Fibroblast of mammary gland (primary cell): ENCODE data around the gene ATP5F1D.

Experiments used
- DNase-seq: peaks from one replicate; pipeline ENCODE4 v3.0.0-alpha.2; 2010; ENCODE audit warnings: low read depth
- H3K4me3 ChIP-seq: 2 replicates; pipeline ENCODE4 v1.5.1; 2011; ENCODE audit warnings: low read depth, mild to moderate bottlenecking, low read length, moderate library complexity; ENCODE audit not compliant: control insufficient read depth
- TF ChIP-seq, protein P1 (sequence below): conservative IDR thresholded peaks from 2 replicates; pipeline ENCODE4 v1.5.1; 2011; ENCODE audit warnings: low read depth, low read length, inconsistent platforms; ENCODE audit not compliant: control insufficient read depth, insufficient read depth

The ATP5F1D gene

DNA sequence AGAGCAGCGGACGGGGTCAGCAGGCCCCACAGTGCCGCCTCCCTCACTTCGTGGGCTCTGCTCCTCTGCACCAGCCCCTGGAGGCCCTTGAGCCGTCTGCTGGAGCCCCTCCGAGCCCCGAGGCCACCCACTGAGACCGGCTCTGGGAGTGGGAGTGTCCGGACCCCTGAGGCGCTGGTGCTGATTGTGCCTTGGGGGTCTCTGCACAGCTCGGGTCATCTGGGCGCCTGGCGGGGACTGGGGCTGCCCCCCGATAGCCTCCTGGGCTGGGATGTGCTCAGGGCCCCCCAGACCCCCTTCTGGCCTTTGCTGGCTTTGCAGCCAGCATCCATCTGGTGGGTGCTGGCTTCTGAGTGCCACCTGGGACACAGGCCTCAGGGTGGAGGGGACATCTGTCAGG is 19.2 kb upstream of the ATP5F1D start:
- DNase-seq, result no peak
- no peak overlapping the region for H3K4me3 ChIP-seq
- TF ChIP-seq, protein P1, sequence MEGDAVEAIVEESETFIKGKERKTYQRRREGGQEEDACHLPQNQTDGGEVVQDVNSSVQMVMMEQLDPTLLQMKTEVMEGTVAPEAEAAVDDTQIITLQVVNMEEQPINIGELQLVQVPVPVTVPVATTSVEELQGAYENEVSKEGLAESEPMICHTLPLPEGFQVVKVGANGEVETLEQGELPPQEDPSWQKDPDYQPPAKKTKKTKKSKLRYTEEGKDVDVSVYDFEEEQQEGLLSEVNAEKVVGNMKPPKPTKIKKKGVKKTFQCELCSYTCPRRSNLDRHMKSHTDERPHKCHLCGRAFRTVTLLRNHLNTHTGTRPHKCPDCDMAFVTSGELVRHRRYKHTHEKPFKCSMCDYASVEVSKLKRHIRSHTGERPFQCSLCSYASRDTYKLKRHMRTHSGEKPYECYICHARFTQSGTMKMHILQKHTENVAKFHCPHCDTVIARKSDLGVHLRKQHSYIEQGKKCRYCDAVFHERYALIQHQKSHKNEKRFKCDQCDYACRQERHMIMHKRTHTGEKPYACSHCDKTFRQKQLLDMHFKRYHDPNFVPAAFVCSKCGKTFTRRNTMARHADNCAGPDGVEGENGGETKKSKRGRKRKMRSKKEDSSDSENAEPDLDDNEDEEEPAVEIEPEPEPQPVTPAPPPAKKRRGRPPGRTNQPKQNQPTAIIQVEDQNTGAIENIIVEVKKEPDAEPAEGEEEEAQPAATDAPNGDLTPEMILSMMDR, result no peak

DNA sequence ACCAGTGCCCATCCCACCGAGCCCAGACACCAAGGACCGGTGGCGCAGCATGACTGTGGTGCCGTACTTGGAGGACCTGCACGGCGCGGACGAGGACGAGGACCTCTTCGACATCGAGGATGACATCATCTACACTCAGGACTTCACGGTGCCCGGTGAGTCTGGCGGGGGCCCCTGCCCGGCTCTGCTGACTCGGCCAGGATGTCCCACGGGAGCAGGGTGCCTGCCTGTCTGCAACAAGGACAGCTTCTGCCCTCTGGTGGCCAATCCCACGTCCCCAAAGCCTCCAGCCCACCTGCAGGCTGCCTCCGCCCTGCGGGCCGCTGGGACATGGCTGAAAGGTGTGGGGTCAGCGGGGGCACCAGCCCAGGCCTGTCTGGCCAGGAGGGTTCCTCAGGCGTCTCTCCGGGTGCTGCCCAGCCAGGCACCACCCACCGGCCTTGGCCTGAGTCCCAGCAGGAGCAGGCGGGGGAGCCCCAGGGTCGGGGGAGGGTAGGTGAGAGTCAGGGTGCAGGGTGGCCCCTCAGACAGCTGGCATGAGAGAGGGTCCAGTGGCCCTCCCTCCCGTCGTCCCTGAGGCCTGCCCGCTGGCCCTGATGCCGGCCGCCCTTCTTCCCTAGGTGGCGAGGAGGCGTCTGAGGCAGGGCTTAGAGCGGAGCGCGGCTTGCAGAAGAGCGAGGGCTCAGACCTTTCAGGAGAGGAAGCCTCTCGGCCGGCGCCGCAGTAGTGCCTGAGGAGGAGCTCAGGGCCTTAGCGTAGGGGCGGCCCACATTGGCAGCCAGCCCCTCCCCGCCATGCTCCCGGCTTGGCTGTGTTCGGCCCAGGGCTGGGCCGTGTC is 18.3 kb upstream of the ATP5F1D start:
- no peak overlapping the region for H3K4me3 ChIP-seq
- DNase-seq, result peak; percentile 52

DNA sequence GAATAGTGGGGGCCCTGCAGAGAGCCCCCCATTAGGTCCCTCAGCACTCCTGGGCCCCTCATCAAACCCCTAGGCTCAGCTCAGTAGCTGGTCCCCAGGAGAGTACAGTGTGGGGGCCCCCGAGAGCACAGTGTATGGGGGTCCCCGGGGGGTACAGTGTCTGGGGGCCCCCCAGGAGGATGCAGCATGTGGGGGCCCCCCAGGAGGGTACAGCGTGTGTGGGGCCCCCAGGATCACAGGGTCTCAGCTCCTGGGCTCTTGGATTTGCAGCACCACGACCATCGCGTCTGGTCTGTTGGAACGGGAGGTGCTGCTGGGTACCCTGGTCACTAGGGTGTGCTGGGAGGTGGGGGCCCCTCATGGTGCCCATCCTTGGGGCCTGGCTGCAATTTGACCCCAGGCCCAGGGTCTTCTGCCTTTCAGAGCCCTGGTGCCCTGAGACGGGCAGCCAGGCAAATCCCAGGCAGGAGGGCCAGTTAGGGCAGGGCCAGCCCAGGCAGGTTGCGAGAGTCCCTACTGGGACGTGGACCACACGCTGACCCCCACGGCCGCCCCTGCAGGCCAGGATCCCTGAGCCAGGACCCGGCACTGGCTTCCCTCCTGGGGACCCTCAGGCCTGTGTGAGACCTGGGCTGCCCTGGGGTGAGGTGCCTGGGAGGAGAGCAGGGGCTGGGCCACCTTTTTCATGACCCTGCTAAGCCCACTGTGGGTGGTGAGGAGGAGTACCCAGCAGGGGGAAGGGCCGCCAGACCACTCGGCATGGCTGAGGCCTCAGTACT is 17.3 kb upstream of the ATP5F1D start:
- H3K4me3 ChIP-seq, result no peak overlapping the region
- no peak for DNase-seq
- TF ChIP-seq, protein P1, result no peak

More for the DNA sequence above, 18.3 kb upstream of the ATP5F1D start:
- TF ChIP-seq, protein P1, result peak; percentile 36

DNA sequence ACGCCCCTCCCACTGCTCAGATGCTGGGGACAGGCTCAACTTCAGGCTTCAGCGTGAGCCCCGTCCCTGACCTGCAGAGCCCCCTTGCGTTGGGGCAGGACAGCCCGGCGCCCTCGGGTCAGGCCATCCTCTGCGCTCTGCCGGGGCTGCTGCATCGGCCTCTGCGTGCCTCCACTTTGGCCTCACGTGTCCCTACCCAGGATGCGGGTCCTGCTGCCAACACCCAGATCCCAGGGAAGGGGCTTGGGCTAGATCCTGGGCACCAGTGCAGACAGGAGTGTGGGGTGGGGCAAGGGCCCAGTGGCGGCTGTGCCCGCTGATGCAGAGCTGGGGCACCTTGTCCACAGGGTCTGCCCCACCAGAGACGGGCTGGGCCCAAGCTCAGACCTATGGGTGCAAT is 16.7 kb upstream of the ATP5F1D start:
- no peak for DNase-seq

DNA sequence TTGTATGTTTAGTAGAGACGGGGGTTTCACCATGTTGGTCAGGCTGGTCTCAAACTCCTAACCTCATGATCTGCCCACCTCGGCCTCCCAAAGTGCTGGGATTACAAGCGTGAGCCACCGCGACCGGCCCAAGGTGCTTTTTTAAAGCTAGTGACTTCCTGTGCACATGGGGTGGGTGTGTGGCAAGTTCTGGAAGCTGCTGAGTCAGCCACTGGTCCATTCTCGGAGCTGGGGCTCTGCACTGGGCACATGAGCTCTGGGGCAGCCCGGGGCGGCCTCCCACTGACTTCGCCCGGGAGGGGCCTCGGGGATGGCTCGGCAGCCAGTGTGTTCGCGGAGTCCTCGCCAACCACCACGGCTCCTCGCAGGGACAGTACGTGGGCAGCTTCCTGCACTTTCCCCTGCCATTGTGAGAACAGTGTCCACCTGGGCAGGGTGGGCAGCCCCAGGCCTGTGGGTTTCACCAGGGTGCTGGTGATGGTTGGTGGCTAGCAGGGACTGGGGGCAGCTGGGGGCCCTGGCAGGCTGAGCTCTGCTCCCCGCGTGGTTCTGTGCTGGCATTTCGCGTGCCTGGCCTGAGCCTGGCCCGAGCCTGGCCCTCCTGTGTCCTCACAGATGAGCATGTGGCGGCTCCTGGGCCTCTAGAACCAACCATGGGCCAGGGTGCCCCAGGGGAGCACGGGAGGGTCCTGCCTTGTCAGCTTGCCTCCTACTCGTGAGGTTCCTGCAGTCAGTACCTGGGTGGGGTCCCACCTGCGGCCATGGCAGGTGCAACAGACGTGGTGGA is 15.9 kb upstream of the ATP5F1D start:
- TF ChIP-seq, protein P1, result no peak
- H3K4me3 ChIP-seq, result no peak overlapping the region
- DNase-seq, result no peak

More for the DNA sequence above, 16.7 kb upstream of the ATP5F1D start:
- TF ChIP-seq, protein P1, result no peak
- H3K4me3 ChIP-seq, result no peak overlapping the region

DNA sequence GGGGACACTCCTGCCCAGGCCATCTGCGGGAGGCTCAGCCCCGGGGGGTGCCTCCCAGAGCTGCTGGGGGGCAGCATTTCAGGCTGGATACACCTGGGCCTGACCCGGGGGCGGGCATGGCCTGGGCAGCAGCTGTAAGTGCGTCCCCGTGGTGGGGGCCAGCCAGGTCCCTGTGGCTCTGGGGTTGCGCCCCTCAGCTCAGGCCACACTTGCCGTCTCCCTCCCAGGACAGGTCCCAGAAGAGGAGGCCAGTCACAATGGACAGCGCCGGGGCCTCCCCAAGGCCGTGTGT is 15.4 kb upstream of the ATP5F1D start:
- no peak for DNase-seq
- TF ChIP-seq, protein P1, result no peak
- H3K4me3 ChIP-seq, result no peak overlapping the region
